Activated CD4-positive, alpha-beta memory T cell treated with anti-CD3 and anti-CD28 coated beads, Interleukin-2, amount 10 ng/mL, durations not matched to agents 7 days and 5 days (primary cell): ENCODE results near the gene CIRBP. TPM values are rescaled to one million over a fixed set of nuclear protein-coding genes. Genes with fewer than 3 reads are reported as not detected.

Source experiments
- CTCF ChIA-PET: fragments of 350-600 bp; sonication (Branson Sonifier 250); formaldehyde crosslinking; loops from one replicate; lab custom pipeline; 2021; ENCODE audit warnings: antibody characterized with exemption, inconsistent platforms; lab: Charles Lee
- POLR2A ChIA-PET: fragments of 350-600 bp; sonication (Branson Sonifier 250); formaldehyde crosslinking; loops from one replicate; lab custom pipeline; 2021; ENCODE audit warnings: antibody characterized with exemption; lab: Charles Lee
- DNase-seq: peaks from one replicate; pipeline ENCODE4 v3.0.0-alpha.2; 2020
- H3K27ac Mint-ChIP-seq: one replicate; pipeline ENCODE4 v1.8.0; 2021; ENCODE audit warnings: mild to moderate bottlenecking, mixed read lengths
- H3K27me3 Mint-ChIP-seq: one replicate; pipeline ENCODE4 v1.8.0; 2021; ENCODE audit warnings: mixed read lengths
- H3K36me3 Mint-ChIP-seq: one replicate; pipeline ENCODE4 v1.8.0; 2021; ENCODE audit warnings: low read depth, mixed read lengths
- H3K4me1 Mint-ChIP-seq: one replicate; pipeline ENCODE4 v1.8.0; 2021; ENCODE audit warnings: mixed read lengths
- H3K4me3 Mint-ChIP-seq: one replicate; pipeline ENCODE4 v1.8.0; 2021; ENCODE audit warnings: mild to moderate bottlenecking, mixed read lengths
- H3K9me3 Mint-ChIP-seq: one replicate; pipeline ENCODE4 v1.8.0; 2021; ENCODE audit warnings: mixed read lengths
- total RNA-seq, 2 experiments: library from RNA; stranded (reverse); gene quantifications; one replicate each; pipeline ENCODE4 v1.2.3, GENCODE V29; 2021

CIRBP gene
- total RNA-seq, 2 experiments from 2014 or later, result 203 to 204 TPM

DNA sequence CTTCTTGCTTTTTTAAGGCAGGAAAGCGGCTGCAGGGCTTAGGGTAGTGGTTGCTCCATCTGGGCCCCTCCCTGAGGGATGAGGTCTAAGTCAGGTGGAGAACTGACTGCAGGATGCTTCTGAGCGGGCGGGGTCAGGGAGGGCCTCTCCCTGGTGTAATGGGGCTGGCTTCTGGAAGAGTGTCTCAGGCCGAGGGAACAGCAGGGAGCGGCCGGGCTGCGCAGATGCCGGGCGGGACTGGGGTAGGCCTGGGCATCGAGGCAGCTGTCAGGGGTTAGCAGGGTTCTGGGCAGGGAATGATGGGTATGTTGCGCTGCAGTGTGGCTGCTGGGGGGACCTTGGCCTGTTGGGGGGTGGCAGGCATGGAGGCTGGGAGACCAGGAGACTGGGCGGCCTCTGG is 8.9 kb downstream of the CIRBP start:
- Mint-ChIP-seq H3K9me3 (no peaks in the 10 kb centered on the region), H3K4me3 (no peak overlapping the region), H3K27me3 (peaks cover 1% of the 10 kb centered on the region), H3K36me3 (peaks cover 31% of the 10 kb centered on the region), H3K27ac (no peak overlapping the region), H3K4me1 (peaks cover 30% of the 10 kb centered on the region)
- POLR2A ChIA-PET, result interaction anchor here (1.0 to 4.0 kb wide), 3 partner anchors 9 to 76 kb away, joined by 3 to 22 read pairs (median 5); partner anchors contain the start of gene CIRBP
- no peak for DNase-seq
- CTCF ChIA-PET, result interaction anchor here (1.2 kb wide), 1 partner anchor 33 kb away, joined by 3 read pairs; no protein-coding TSS in a partner anchor

- peak overlapping the region; percentile 32 for H3K4me3 Mint-ChIP-seq
- ChIA-PET POLR2A (interaction anchor here (0.8 to 4.0 kb wide), 6 partner anchors 10 to 103 kb away, joined by 3 to 22 read pairs (median 3); partner anchors contain the start of gene CIRBP), CTCF (interaction anchor here (0.6 to 1.9 kb wide), 7 partner anchors 10 to 202 kb away, joined by 3 to 13 read pairs (median 4); partner anchors contain the start of genes CIRBP and NDUFS7)
- peaks cover 3% of the 10 kb centered on the region for H3K27me3 Mint-ChIP-seq
- H3K4me1 Mint-ChIP-seq, result peaks cover 23% of the 10 kb centered on the region
- no peak for DNase-seq
- no peak overlapping the region for H3K27ac Mint-ChIP-seq
- H3K36me3 Mint-ChIP-seq, result peaks cover 24% of the 10 kb centered on the region
- no peaks in the 10 kb centered on the region for H3K9me3 Mint-ChIP-seq
Measured at GRCh38 chr19:1278713-1279660, 9.9 kb downstream of the CIRBP start.

- H3K36me3 Mint-ChIP-seq, result peaks cover 19% of the 10 kb centered on the region
- no peaks in the 10 kb centered on the region for H3K9me3 Mint-ChIP-seq
- peak overlapping the region; percentile 32 for H3K4me3 Mint-ChIP-seq
- H3K27ac Mint-ChIP-seq, result peak overlapping the region; percentile 68
- DNase-seq, result peak; percentile 85
- peaks cover 21% of the 10 kb centered on the region for H3K4me1 Mint-ChIP-seq
- H3K27me3 Mint-ChIP-seq, result peaks cover 11% of the 10 kb centered on the region
- ChIA-PET CTCF (interaction anchor here (0.6 to 1.9 kb wide), 7 partner anchors 11 to 203 kb away, joined by 3 to 13 read pairs (median 4); partner anchors contain the start of genes CIRBP and NDUFS7), POLR2A (interaction anchor here (0.8 to 4.0 kb wide), 6 partner anchors 11 to 129 kb away, joined by 3 to 22 read pairs (median 3); partner anchors contain the start of gene CIRBP)
Measured at GRCh38 chr19:1279782-1280341, 10.7 kb downstream of the CIRBP start.

DNA sequence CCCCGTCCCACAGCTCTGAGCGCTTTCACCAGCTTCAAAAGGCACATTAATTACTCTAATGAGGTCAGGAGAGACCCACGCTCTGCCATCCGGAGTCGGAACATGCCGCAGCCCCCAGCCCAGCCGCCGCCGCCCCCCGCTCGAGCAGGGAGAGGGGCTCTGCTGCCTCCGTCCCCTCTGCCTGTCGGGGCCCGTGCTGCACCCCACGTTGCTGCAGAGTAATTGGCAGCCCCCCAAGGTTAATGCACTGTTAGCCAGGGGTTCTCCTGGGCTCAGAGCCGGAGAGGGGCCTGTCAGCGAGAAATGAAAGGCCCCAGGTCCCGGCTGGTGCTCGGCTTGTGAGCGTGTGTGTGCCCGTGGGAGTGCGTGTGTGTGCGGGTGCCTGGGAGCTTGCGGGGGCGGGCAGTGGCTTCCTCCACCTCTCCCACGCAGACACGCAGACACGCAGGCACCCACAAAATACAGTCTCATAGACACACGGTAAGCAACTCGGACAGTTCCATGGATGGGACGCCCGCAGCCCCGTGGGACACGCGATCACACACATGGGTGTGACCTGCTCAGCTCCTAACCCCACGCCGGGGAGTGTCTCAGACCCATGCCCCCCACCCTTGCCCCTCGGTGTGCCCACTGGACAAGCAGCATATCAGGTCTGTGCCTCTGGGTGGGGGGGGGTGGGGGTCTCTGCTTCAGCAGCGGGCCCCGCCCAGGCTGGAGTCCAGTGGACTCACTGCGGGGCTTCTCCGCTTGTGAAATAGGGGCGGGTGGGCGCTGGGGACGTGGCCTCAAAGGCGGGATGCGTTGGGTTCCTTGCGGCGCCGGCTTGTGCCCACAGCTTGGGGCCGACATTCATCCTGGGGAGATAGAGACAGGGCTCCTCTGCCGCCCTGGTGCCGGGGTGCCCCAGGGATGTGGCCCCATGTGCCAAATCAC is 11.8 kb downstream of the CIRBP start:
- ChIA-PET CTCF (interaction anchor here (1.4 to 1.9 kb wide), 4 partner anchors 15 to 102 kb away, joined by 4 to 13 read pairs (median 8); partner anchors contain the start of gene NDUFS7), POLR2A (interaction anchor here (1.2 to 4.0 kb wide), 3 partner anchors 10 to 128 kb away, joined by 3 to 22 read pairs (median 3); partner anchors contain the start of gene CIRBP)
- Mint-ChIP-seq H3K4me1 (peaks cover 21% of the 10 kb centered on the region), H3K4me3 (no peak overlapping the region), H3K36me3 (peaks cover 19% of the 10 kb centered on the region), H3K27ac (no peak overlapping the region), H3K9me3 (no peaks in the 10 kb centered on the region), H3K27me3 (peaks cover 16% of the 10 kb centered on the region)
- no peak for DNase-seq

GRCh38 chr19:1281569-1282287 is 12.6 kb downstream of the CIRBP start:
- no peaks in the 10 kb centered on the region for H3K9me3 Mint-ChIP-seq
- no peak for DNase-seq
- peaks cover 15% of the 10 kb centered on the region for H3K36me3 Mint-ChIP-seq
- H3K27me3 Mint-ChIP-seq, result peaks cover 20% of the 10 kb centered on the region
- H3K27ac Mint-ChIP-seq, result no peak overlapping the region
- peaks cover 21% of the 10 kb centered on the region for H3K4me1 Mint-ChIP-seq
- ChIA-PET POLR2A (no interaction called here), CTCF (no interaction called here)
- H3K4me3 Mint-ChIP-seq, result no peak overlapping the region

- H3K4me1 Mint-ChIP-seq, result peaks cover 18% of the 10 kb centered on the region
- no peak overlapping the region for H3K27ac Mint-ChIP-seq
- DNase-seq, result no peak
- no peak overlapping the region for H3K4me3 Mint-ChIP-seq
- H3K27me3 Mint-ChIP-seq, result peaks cover 20% of the 10 kb centered on the region
- ChIA-PET CTCF (no interaction called here), POLR2A (no interaction called here)
- peaks cover 12% of the 10 kb centered on the region for H3K36me3 Mint-ChIP-seq
- H3K9me3 Mint-ChIP-seq, result no peaks in the 10 kb centered on the region
Measured at GRCh38 chr19:1282588-1283206, 13.6 kb downstream of the CIRBP start.

GRCh38 chr19:1283207-1283916 is 14.2 kb downstream of the CIRBP start:
- peaks cover 13% of the 10 kb centered on the region for H3K4me1 Mint-ChIP-seq

DNA sequence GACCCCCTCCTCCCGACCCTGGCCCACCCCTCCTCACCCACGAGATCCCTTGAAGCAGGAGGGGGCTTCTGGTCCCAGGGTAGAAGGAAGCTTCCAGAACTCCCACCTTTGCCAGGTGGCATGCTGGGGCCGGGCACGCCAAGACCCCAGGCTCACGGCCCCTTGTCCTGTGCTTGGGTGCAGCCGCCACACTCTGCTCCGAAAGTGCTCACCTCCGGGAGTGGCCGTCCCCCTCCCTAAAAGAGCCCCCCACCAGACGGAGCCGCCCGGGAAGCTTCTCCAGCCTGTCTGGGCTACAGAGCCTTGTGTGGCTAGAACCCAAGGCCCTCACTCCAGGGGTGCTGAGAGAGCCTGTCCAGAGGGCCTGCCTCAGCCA is 14.8 kb downstream of the CIRBP start:
- no peak overlapping the region for H3K4me3 Mint-ChIP-seq
- no peak for DNase-seq
- CTCF ChIA-PET, result no interaction called here

More at GRCh38 chr19:1283207-1283916, 14.2 kb downstream of the CIRBP start:
- ChIA-PET POLR2A (interaction anchor here (1.3 kb wide), 1 partner anchor 14 kb away, joined by 4 read pairs; the partner anchor contains the start of gene CIRBP), CTCF (no interaction called here)
- peaks cover 7% of the 10 kb centered on the region for H3K36me3 Mint-ChIP-seq
- no peak for DNase-seq
- H3K4me3 Mint-ChIP-seq, result no peak overlapping the region
- H3K27ac Mint-ChIP-seq, result no peak overlapping the region
- peaks cover 23% of the 10 kb centered on the region for H3K27me3 Mint-ChIP-seq
- no peaks in the 10 kb centered on the region for H3K9me3 Mint-ChIP-seq

DNA sequence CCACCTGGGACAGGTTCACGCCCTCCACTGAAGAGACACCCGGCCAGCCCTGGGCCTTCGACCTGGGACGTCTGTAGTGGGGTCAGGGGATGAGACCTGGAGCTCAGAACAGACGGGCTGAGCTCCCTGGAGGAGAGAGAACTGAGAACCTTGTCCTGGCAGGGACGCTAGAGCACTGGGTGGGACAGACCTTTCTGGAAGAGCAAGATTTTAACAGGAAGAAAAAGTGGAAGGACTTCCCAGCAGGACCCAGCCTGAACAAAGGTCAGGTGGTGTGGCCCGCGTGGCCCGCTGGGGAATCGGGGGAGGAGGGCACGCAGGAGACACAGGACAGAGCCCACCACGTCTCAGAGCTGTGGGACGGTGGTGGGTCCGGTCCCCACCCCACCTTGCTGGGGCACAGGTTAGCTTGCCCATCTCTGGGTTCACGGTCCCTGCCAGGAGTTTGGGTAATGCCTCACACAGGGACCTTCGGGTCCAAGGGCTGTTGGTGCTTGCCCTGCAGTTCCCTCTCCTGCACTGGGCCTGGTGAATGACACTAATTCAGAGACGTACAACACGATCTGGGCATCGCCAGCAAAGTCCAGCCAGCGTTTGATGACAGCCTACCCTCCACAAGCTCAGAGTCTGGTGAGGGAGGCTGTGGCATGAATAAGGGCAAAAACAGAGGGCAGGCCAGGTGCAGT is 15.3 kb downstream of the CIRBP start:
- POLR2A ChIA-PET, result interaction anchor here (1.1 to 1.3 kb wide), 2 partner anchors 15 to 40 kb away, joined by 3 to 4 read pairs; partner anchors contain the start of gene CIRBP
- peaks cover 13% of the 10 kb centered on the region for H3K4me1 Mint-ChIP-seq
- peaks cover 28% of the 10 kb centered on the region for H3K27me3 Mint-ChIP-seq
- H3K9me3 Mint-ChIP-seq, result no peaks in the 10 kb centered on the region
- peaks cover 6% of the 10 kb centered on the region for H3K36me3 Mint-ChIP-seq
- CTCF ChIA-PET, result no interaction called here
- H3K4me3 Mint-ChIP-seq, result no peak overlapping the region
- DNase-seq, result no peak
- no peak overlapping the region for H3K27ac Mint-ChIP-seq

More for the DNA sequence above, 14.8 kb downstream of the CIRBP start:
- peaks cover 13% of the 10 kb centered on the region for H3K4me1 Mint-ChIP-seq
- H3K27me3 Mint-ChIP-seq, result peaks cover 24% of the 10 kb centered on the region
- no peak overlapping the region for H3K27ac Mint-ChIP-seq
- no peaks in the 10 kb centered on the region for H3K9me3 Mint-ChIP-seq
- peaks cover 7% of the 10 kb centered on the region for H3K36me3 Mint-ChIP-seq
- POLR2A ChIA-PET, result interaction anchor here (1.3 kb wide), 1 partner anchor 15 kb away, joined by 4 read pairs; the partner anchor contains the start of gene CIRBP

DNA sequence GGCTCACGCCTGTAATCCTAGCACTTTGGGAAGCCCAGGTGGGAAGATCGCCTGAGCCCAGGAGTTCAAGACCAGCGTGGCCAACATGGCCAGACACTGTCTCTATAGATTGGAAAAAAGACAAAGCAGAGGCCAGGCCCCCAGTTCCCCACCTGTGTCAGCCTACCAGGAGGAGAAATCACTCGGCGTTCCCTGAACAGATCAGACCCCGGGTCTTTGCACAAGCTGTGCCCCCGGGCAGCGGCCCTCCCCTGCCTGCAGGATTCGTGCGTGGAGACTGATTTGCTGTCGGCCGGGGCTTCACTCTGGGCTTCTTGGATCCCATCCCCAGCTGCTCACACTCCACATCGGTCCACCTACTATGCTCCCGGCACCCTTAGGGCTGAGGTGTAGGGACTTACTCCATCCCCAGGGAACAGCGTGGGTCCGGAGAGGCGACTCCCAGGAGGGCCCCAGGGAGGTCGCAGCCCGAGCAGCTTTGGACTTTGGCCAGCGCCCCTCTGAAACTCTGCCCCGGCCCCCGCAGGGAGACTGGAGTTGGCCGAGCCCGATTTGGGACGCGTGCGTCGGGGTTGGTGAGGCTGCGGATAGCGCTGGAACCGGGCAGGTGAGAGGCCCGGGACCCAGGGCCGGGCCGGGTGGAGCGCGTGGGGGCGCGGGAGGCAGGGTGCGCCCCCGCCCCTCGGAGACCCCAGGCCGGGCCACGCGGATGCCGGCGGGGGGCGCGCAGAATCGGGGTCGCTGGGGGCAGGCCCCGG is 16.0 kb downstream of the CIRBP start:
- Mint-ChIP-seq H3K36me3 (peaks cover 3% of the 10 kb centered on the region), H3K27me3 (peaks cover 28% of the 10 kb centered on the region), H3K27ac (no peak overlapping the region), H3K9me3 (no peaks in the 10 kb centered on the region), H3K4me3 (no peak overlapping the region), H3K4me1 (peaks cover 7% of the 10 kb centered on the region)
- POLR2A ChIA-PET, result interaction anchor here (1.1 to 1.3 kb wide), 2 partner anchors 16 to 41 kb away, joined by 3 to 4 read pairs; partner anchors contain the start of gene CIRBP
- CTCF ChIA-PET, result no interaction called here
- no peak for DNase-seq
